ENCODE measurements around the gene SLC35C1. TPM values are rescaled to one million over a fixed set of nuclear protein-coding genes. Genes with fewer than 3 reads are reported as not detected.

Gene SLC35C1
- polyA plus RNA-seq, 1 donor, result 12.9 TPM

GRCh38 chr11:45769960-45770359 is 35.0 kb upstream of the SLC35C1 start:
- Histone ChIP-seq H3K9me3 (ENCODE audit: control insufficient read depth, low read depth, low read length) (no peaks in the 10 kb centered on the region), H3K4me1 (ENCODE audit: control insufficient read depth, insufficient read depth, low read length) (no peaks in the 10 kb centered on the region), H3K4me3 (ENCODE audit: low read length) (no peak overlapping the region), H3K27ac (ENCODE audit: low read length) (no peak overlapping the region), H3K27me3 (ENCODE audit: control insufficient read depth, insufficient read depth, low read length) (peaks cover 19% of the 10 kb centered on the region), H3K36me3 (ENCODE audit: control insufficient read depth, insufficient read depth, low read length) (no peaks in the 10 kb centered on the region)
- no peak for DNase-seq
- no CpG with 5 or more reads among the region's 5 CpGs for WGBS (ENCODE audit: insufficient coverage, low lambda C conversion rate)

- H3K27me3 ChIP-seq (ENCODE audit: control insufficient read depth, insufficient read depth, low read length), result peaks cover 16% of the 10 kb centered on the region
- WGBS (ENCODE audit: insufficient coverage, low lambda C conversion rate), result no CpG with 5 or more reads among the region's 18 CpGs
- peak overlapping the region; percentile 44 for H3K4me3 ChIP-seq (ENCODE audit: low read length)
- H3K27ac ChIP-seq (ENCODE audit: low read length), result no peak overlapping the region
- DNase-seq, result peak in 1 of 2 donors; percentile 36
- H3K4me1 ChIP-seq (ENCODE audit: control insufficient read depth, insufficient read depth, low read length), result no peaks in the 10 kb centered on the region
- no peaks in the 10 kb centered on the region for H3K36me3 ChIP-seq (ENCODE audit: control insufficient read depth, insufficient read depth, low read length)
- no peaks in the 10 kb centered on the region for H3K9me3 ChIP-seq (ENCODE audit: control insufficient read depth, low read depth, low read length)
Observed at GRCh38 chr11:45771193-45771565, 33.8 kb upstream of the SLC35C1 start.

DNA sequence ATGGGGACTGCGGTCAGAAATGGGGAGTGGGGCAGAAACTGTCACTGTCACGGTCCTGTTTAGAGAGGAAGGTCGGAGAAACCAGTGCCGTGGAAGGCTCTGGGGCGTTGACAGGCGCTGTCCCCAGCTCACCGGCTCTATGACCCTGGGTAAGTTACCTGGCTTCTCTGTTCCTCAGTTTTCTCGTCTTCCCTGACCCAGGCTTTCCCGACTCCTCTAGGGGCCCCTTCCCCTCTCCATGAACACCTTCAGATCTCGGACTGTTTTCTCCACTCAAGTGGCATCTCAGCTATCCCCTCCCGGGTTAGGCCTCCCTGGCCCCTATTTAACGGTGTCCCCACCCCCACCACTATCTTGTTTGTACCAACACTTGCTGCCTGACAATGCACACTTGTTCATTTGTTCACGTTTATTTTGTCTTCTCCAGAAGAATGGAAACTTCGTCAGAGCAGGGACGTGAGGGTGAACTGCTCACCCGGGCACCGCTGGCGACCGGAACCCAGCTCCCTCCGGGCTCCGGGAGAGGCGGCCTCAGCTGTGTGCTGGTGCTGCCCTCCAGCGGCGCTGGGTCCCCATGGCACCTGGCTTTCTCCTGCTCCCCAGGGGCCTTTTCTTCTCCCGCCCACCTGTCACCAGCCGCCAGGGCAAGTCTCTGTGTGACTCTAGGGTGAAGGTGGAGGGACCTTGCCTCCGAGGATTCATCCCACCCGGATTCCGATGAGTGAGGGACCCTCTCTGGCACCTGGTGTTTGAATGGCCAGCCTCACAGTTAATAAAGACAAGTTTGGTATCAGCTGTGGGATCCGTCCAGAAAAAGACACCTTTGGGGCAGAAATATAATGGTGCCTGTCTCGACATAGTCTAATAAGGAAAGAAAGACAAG is 33.1 kb upstream of the SLC35C1 start:
- Histone ChIP-seq H3K27me3 (ENCODE audit: control insufficient read depth, insufficient read depth, low read length) (peaks cover 11% of the 10 kb centered on the region), H3K4me1 (ENCODE audit: control insufficient read depth, insufficient read depth, low read length) (no peaks in the 10 kb centered on the region), H3K9me3 (ENCODE audit: control insufficient read depth, low read depth, low read length) (no peaks in the 10 kb centered on the region), H3K27ac (ENCODE audit: low read length) (no peak overlapping the region), H3K4me3 (ENCODE audit: low read length) (peak overlapping the region; percentile 44), H3K36me3 (ENCODE audit: control insufficient read depth, insufficient read depth, low read length) (no peaks in the 10 kb centered on the region)
- peak; percentile 69 to 78 for DNase-seq
- WGBS (ENCODE audit: insufficient coverage, low lambda C conversion rate), result 0% methylated on average over 5 of the region's 31 CpGs

DNA sequence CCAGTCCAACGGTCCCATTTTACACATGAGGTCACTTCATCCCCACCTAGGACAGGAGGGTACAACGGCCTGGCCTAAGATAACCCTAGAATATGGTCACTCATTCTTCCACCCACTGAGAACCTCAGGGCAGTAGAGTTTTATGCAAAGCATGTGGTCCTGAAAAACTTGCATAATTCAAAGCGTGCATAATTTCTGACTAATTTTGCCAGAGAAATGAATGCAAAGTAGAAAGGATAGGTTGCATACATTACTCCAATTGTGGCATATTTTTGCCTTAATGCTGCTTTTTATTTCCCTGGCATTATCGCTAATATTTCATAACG is 32.5 kb upstream of the SLC35C1 start:
- Histone ChIP-seq H3K4me1 (ENCODE audit: control insufficient read depth, insufficient read depth, low read length) (no peaks in the 10 kb centered on the region), H3K27me3 (ENCODE audit: control insufficient read depth, insufficient read depth, low read length) (peaks cover 6% of the 10 kb centered on the region), H3K27ac (ENCODE audit: low read length) (no peak overlapping the region), H3K36me3 (ENCODE audit: control insufficient read depth, insufficient read depth, low read length) (no peaks in the 10 kb centered on the region), H3K4me3 (ENCODE audit: low read length) (no peak overlapping the region), H3K9me3 (ENCODE audit: control insufficient read depth, low read depth, low read length) (no peaks in the 10 kb centered on the region)
- no CpG with 5 or more reads among the region's 5 CpGs for WGBS (ENCODE audit: insufficient coverage, low lambda C conversion rate)
- DNase-seq, result no peak

DNA sequence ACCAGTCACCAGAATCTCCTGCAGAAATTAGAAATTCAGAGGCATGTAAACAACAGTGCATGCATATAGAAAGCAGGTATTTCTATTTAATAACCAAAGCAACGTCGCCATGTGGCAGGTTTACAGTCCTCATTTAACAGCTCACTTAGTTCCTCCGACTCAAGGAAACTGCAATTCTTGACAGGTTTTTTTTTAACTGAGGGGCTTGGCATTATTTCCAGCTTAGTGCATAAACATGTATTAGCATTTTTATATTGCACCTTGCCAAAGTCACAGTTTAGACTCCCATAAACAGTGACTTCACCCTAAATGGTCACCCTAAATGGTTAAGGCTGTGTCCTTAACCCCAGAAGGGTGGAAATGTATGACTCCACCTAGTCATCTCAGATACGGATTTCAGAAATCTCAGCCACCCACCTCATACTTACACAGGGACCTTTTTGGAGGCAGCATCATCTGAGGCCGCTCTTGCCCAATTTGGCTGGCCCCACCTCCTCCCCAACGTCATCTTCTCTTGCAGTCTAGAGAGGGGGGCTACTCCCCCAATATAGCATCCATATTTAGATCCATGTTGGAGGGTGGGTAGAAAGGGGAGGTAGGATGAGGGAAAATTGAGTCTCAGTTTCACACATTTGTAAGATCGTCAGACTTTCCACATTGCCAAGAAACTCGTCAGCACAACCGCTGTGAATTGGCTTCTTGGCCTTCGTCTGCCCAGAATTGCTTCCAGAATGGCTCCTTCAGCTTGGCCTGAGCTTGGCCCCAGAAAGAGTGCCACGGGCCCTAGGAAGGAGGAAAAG is 31.8 kb upstream of the SLC35C1 start:
- DNase-seq, result no peak
- H3K27me3 ChIP-seq (ENCODE audit: control insufficient read depth, insufficient read depth, low read length), result peaks cover 6% of the 10 kb centered on the region
- no peaks in the 10 kb centered on the region for H3K4me1 ChIP-seq (ENCODE audit: control insufficient read depth, insufficient read depth, low read length)
- no peak overlapping the region for H3K4me3 ChIP-seq (ENCODE audit: low read length)
- no CpG with 5 or more reads among the region's 11 CpGs for WGBS (ENCODE audit: insufficient coverage, low lambda C conversion rate)
- no peak overlapping the region for H3K27ac ChIP-seq (ENCODE audit: low read length)
- no peaks in the 10 kb centered on the region for H3K9me3 ChIP-seq (ENCODE audit: control insufficient read depth, low read depth, low read length)
- no peaks in the 10 kb centered on the region for H3K36me3 ChIP-seq (ENCODE audit: control insufficient read depth, insufficient read depth, low read length)

- WGBS (ENCODE audit: insufficient coverage, low lambda C conversion rate), result no CpG with 5 or more reads among the region's 12 CpGs
- Histone ChIP-seq H3K4me3 (ENCODE audit: low read length) (no peak overlapping the region), H3K4me1 (ENCODE audit: control insufficient read depth, insufficient read depth, low read length) (no peaks in the 10 kb centered on the region), H3K9me3 (ENCODE audit: control insufficient read depth, low read depth, low read length) (no peaks in the 10 kb centered on the region), H3K27ac (ENCODE audit: low read length) (no peak overlapping the region), H3K27me3 (ENCODE audit: control insufficient read depth, insufficient read depth, low read length) (peaks cover 6% of the 10 kb centered on the region), H3K36me3 (ENCODE audit: control insufficient read depth, insufficient read depth, low read length) (no peaks in the 10 kb centered on the region)
- no peak for DNase-seq
Observed at GRCh38 chr11:45773786-45774655, 30.9 kb upstream of the SLC35C1 start.

- Histone ChIP-seq H3K4me3 (ENCODE audit: low read length) (no peak overlapping the region), H3K27ac (ENCODE audit: low read length) (no peak overlapping the region), H3K9me3 (ENCODE audit: control insufficient read depth, low read depth, low read length) (no peaks in the 10 kb centered on the region), H3K4me1 (ENCODE audit: control insufficient read depth, insufficient read depth, low read length) (no peaks in the 10 kb centered on the region), H3K36me3 (ENCODE audit: control insufficient read depth, insufficient read depth, low read length) (no peaks in the 10 kb centered on the region), H3K27me3 (ENCODE audit: control insufficient read depth, insufficient read depth, low read length) (peaks cover 2% of the 10 kb centered on the region)
- no peak for DNase-seq
- WGBS (ENCODE audit: insufficient coverage, low lambda C conversion rate), result no CpG with 5 or more reads among the region's 4 CpGs
Observed at GRCh38 chr11:45774786-45775185, 30.2 kb upstream of the SLC35C1 start.

- WGBS (ENCODE audit: insufficient coverage, low lambda C conversion rate), result 100% methylated on average over 1 of the region's 9 CpGs
- H3K27me3 ChIP-seq (ENCODE audit: control insufficient read depth, insufficient read depth, low read length), result no peaks in the 10 kb centered on the region
- no peak for DNase-seq
Observed at GRCh38 chr11:45777127-45777969, 27.6 kb upstream of the SLC35C1 start.

GRCh38 chr11:45778341-45778740 is 26.6 kb upstream of the SLC35C1 start:
- H3K27ac ChIP-seq (ENCODE audit: low read length), result no peak overlapping the region
- H3K36me3 ChIP-seq (ENCODE audit: control insufficient read depth, insufficient read depth, low read length), result no peaks in the 10 kb centered on the region
- no peaks in the 10 kb centered on the region for H3K9me3 ChIP-seq (ENCODE audit: control insufficient read depth, low read depth, low read length)
- no peak overlapping the region for H3K4me3 ChIP-seq (ENCODE audit: low read length)
- H3K4me1 ChIP-seq (ENCODE audit: control insufficient read depth, insufficient read depth, low read length), result no peaks in the 10 kb centered on the region
- no peaks in the 10 kb centered on the region for H3K27me3 ChIP-seq (ENCODE audit: control insufficient read depth, insufficient read depth, low read length)
- no peak for DNase-seq
- WGBS (ENCODE audit: insufficient coverage, low lambda C conversion rate), result 96% methylated on average over 4 of the region's 6 CpGs

More at GRCh38 chr11:45777127-45777969, 27.6 kb upstream of the SLC35C1 start:
- Histone ChIP-seq H3K27ac (ENCODE audit: low read length) (no peak overlapping the region), H3K36me3 (ENCODE audit: control insufficient read depth, insufficient read depth, low read length) (no peaks in the 10 kb centered on the region), H3K9me3 (ENCODE audit: control insufficient read depth, low read depth, low read length) (no peaks in the 10 kb centered on the region), H3K4me1 (ENCODE audit: control insufficient read depth, insufficient read depth, low read length) (no peaks in the 10 kb centered on the region), H3K4me3 (ENCODE audit: low read length) (no peak overlapping the region)

Data from large intestine (tissue), 3 donors.